GM21528 (cell line): ENCODE measurements around the gene SCART1.
A peak's percentile ranks its signal among the peaks of the same experiment; 100 is the strongest.
"Not testable (repeated sequence)": the region's sequence is repeated elsewhere in the genome, so short reads cannot be mapped to it uniquely, and the experiment has no call there.

Experiments
- ATAC-seq: cut with Tn5 transposase; IDR thresholded peaks from one replicate; pipeline ENCODE4 v1.9.1; 2021; ENCODE audit warnings: mild to moderate bottlenecking, moderate library complexity; ENCODE audit not compliant: unreplicated experiment, low FRiP score

SCART1 gene

DNA sequence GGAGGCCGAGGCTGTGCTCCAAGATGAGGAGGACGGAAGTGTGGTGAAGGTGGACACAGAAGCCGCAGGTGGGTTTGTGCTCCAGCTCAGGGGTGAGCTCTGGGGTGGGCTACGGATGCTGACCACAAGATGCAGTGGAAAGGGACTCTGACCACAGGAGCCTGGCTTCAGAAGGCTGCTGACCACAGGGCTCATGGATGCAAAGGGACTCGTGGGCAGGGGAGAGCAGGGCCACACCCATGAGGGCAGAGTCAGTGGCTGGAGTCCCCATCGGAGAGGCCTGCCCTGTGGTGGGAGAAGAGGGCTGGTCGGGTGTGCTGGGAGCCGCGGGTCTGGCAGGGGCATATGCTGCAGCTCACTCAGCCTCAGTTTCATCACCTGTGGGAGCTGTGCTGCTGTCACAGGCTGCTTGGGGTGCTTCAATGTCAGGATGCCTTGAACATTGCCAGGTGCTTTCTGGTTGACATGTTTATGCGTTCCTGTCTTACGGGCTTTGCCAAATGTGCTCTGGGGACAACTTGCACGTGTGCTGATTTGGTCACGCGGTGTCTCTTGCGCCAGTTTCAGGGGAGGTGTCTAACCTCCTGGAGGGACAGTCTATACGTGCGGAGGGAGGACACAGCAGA, 13.7 kb downstream of the SCART1 start:
- no peak for ATAC-seq

GRCh38 chr10:133469205-133469604, 15.5 kb downstream of the SCART1 start:
- ATAC-seq: not testable (repeated sequence)

- no peak for ATAC-seq
Measured at GRCh38 chr10:133471300-133472109, 17.8 kb downstream of the SCART1 start.

DNA sequence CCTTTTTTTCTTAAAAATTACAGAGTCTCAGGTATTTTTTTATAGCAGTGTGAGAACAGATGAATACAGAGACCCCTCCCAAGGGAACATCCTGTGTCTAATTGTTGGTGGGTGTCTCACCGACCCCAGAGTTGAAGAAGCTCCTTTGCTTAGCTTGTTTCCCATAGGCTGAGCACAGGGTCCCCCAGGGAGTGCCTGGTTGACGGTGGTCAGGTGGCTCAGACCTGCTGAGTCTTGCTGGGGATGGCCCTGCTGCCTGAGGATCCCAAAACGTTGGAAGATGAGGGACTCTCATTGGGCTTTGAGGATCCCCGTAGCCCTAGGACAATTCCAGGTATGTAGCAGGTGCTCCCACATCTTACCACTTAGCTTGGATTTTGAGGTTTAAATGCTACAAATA, 19.5 kb downstream of the SCART1 start:
- ATAC-seq: no peak

GRCh38 chr10:133474027-133474426, 20.3 kb downstream of the SCART1 start:
- no peak for ATAC-seq

GRCh38 chr10:133474665-133475424, 21.1 kb downstream of the SCART1 start:
- no peak for ATAC-seq

GRCh38 chr10:133475425-133475734, 21.6 kb downstream of the SCART1 start:
- no peak for ATAC-seq

DNA sequence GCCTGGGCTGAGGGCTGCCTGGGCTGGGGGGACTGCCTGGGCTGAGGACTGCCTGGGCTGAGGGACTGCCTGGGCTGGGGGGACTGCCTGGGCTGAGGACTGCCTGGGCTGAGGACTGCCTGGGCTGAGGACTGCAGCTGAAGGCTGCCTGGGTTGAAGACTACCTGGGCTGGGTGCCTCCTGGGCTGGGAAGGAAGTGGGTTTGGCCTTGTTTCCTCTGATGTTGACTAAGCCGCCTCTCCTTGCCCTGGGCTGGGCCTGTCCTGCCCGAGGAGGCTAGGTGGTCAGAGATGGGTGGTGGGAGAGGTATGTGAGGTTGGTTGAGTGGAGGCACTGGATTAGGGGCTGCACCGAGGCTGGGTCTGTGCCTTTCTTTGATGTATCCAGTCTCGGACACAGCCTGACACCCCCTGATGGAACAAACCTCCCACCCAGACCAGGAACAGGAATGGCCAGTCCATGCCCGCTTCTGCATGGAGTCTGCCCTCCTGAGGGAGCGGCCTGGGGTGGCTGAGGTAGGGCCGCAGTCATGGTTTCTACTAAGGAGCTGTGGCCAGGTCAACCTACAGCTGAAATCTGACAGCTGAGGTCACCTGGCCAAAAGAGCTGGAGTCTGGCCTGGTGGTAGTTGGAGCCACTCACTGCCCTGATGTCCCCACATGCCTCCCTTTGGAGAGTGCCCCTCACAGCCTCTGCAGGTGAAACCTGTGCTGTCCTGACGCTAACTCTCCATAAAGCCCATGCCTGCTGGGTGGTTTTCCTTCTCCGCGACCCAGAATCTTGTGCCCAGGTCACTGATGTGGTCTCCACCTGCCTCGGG, 22.3 kb downstream of the SCART1 start:
- no peak for ATAC-seq

DNA sequence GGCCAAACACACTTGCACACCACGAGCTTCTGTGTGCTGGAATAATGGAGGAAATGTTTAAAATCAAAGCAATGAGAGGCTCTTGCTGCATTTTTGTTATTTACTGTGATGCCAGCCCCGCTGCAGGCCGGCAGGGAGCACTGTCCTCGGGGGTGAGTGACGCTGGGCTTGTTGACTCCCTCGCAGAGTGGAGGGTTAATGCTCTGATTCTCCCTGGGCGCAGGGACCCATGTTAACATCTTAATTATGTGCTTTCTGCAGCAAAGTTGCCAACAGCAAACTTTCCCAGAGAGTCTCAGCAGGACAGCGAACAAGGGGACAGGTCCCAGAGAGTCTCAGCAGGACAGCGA, 22.9 kb downstream of the SCART1 start:
- no peak for ATAC-seq

DNA sequence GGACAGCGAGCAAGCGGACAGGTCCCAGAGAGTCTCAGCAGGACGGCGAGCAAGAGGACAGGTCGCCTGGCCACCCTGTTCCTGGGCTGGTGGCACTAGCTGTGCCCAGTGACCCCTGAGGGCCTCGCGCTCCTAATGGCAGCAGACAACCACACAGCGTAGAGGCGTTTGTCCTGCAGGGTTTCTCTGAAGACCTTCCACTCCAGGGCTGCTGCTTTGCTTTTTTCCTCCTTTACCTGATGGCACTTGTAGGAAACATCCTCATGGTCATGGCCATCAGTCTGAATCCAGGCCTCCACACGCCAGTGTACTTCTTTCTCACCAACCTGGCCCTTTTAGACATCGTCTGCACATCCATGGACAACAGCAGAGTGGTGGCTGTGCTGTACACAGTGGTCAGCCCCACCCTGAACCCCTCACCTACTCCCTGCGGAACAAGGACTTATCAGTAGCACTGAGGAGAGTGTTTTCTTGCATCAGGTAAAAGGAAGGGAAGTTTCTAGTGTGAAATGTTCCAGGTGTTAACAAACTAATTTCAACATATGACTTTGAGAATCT, 27.4 kb downstream of the SCART1 start:
- ATAC-seq: no peak

GRCh38 chr10:133481657-133482056, 27.9 kb downstream of the SCART1 start:
- ATAC-seq: no peak

GRCh38 chr10:133484818-133485217, 31.1 kb downstream of the SCART1 start:
- no peak for ATAC-seq

DNA sequence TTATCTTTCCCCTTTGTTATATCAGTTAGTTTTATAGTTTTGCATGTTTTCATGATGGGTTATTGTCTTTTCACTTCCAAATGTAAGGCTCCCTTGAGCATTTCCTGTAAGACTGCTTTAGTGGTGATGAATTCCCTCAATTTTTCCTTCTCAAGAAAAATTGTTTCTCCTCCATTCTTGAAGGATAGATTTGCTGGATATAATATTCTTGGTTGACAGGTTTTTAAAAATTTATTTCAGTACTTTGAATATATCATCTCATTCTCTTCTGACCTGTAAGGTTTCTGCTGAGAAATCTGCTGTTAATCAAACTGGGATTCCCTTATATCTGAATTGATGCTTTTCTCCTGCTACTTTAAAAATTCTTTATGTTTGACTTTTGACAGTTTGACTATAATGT, 33.3 kb downstream of the SCART1 start:
- no peak for ATAC-seq

DNA sequence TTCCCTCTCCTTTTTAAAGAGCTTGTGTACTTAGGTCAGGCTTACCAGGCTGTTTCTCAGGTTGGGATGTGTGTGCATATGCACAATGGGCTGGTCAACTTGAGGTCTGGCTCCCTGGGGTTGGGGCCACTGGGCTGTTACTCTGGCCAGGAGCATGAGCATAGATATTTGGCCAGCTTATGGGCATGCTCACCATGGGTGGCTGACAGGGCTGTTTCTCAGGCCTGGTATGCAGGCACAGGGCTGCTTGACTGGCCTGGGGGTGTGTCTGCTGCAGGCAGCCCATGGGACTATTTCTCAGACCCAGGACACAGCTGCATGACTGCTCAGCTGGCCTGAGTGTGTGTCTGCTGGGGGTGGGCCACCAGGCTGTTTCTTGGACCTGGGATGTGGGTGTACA, 34.6 kb downstream of the SCART1 start:
- no peak for ATAC-seq

DNA sequence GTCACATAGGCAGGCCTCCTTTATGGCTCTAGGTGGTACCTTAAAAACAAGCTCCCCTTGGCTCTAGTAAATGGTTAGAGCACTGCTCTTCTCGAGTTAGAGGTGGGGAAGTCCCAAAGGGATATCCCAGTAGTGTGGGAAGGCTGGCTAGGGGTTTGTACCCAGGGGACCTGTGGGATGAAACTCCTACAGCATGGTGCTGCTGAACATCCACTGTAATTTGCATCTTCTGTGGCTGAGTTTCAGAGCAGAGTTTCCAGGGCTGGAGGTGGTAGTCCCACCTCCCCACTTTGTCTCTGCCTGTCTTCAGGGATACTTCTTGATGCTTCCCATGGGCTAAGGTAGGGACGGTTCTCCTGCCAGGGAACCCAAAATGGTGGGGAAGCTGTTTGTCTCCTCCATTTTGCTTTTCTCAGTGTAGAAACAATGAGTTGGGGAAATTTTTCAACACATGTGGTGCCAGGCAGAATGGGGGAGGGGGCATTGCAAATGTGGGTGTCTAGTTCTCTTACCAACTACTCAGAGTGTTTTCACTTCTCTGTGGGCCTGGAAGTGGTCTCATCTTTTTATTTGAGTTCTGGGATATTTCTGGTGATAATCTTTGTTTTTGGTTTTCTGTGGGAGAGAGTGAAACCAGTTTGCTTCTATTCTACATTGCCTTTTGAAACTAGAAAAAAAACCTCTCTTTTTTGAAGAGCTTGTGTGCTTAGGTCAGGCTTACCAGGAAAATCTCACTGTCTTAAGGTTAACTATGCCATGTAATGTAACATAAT, 36.3 kb downstream of the SCART1 start:
- peak; percentile 68 for ATAC-seq

- not testable (repeated sequence) for ATAC-seq
Measured at GRCh38 chr10:133493562-133493961, 39.8 kb downstream of the SCART1 start.

DNA sequence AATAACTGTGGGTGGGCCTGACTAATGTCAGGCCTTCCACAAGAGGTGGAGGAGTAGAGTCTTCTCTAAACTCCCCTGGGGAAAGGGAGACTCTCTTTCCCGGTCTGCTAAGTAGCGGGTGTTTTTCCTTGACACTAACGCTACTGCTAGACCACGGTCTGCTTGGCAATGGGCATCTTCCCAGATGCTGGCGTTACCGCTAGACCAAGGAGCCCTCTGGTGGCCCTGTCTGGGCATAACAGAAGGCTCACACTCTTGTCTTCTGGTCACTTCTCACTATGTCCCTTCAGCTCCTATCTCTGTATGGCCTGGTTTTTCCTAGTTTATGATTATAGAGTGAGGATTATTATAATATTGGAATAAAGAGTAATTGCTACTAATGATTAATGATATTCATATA, 43.6 kb downstream of the SCART1 start:
- not testable (repeated sequence) for ATAC-seq

GRCh38 chr10:133499176-133499575, 45.4 kb downstream of the SCART1 start:
- not testable (repeated sequence) for ATAC-seq

GRCh38 chr10:133500897-133501296, 47.2 kb downstream of the SCART1 start:
- ATAC-seq: not testable (repeated sequence)

GRCh38 chr10:133509700-133510099, 56.0 kb downstream of the SCART1 start:
- ATAC-seq: no peak
